Gastrocnemius medialis (tissue), 4 donors: ENCODE results near the gene MYRIP.

ENCODE experiments used
- POLR2A ChIP-seq, 2 donors: fragments of 450-650 bp; IDR thresholded peaks; one replicate each; pipeline ENCODE4 v1.6.1; 2017; ENCODE audit warnings: antibody characterized with exemption in 2 of 2, mild to moderate bottlenecking in 2 of 2, moderate library complexity in 2 of 2
- TF ChIP-seq, protein P1 (sequence below), 5 experiments: fragments of 450-650 bp in 3 of 5; fragments of 200-600 bp in 2 of 5; sonication (generic) in 2 of 5; IDR thresholded peaks in 4 of 5; conservative IDR thresholded peaks in 1 of 5; 1 replicate in 4 of 5; 2 replicates in 1 of 5; pipeline ENCODE4 v1.5.1; 2016 to 2019; ENCODE audit warnings: antibody characterized with exemption in 5 of 5, mild to moderate bottlenecking in 3 of 5, moderate library complexity in 3 of 5

DNA sequence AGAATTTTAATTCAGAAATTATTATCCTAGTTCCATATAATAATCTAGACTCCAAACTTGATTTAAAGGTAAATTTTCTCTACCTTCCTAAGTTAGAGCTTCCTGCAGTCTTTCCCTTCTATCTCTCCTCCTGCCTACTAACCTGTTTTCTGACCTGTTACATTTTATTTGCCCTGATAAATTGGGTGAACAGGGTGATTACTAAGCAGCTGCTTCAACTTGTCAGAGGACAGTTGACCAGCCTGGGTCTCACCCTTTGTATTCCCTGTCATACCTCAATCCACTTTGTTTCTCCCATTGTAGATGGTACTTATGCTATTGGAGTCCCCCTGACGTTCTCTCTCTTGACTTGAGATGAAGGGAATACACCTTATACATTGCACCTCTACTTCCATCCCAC, 28.4 kb upstream of the MYRIP start:
- TF ChIP-seq, protein P1, sequence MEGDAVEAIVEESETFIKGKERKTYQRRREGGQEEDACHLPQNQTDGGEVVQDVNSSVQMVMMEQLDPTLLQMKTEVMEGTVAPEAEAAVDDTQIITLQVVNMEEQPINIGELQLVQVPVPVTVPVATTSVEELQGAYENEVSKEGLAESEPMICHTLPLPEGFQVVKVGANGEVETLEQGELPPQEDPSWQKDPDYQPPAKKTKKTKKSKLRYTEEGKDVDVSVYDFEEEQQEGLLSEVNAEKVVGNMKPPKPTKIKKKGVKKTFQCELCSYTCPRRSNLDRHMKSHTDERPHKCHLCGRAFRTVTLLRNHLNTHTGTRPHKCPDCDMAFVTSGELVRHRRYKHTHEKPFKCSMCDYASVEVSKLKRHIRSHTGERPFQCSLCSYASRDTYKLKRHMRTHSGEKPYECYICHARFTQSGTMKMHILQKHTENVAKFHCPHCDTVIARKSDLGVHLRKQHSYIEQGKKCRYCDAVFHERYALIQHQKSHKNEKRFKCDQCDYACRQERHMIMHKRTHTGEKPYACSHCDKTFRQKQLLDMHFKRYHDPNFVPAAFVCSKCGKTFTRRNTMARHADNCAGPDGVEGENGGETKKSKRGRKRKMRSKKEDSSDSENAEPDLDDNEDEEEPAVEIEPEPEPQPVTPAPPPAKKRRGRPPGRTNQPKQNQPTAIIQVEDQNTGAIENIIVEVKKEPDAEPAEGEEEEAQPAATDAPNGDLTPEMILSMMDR (IDR thresholded peaks at IDR 0.05 in 4 of 5, conservative IDR thresholded peaks at IDR 0.05 in 1 of 5) = no peak
- TF ChIP-seq POLR2A (IDR thresholded peaks at IDR 0.05) = no peak
